ENCODE measurements around the gene JAM3. TPM values are rescaled to one million over a fixed set of nuclear protein-coding genes. Genes with fewer than 3 reads are reported as not detected.

Gene JAM3
- total RNA-seq, 1 experiment from 2014 or later, result 36.5 TPM

- H3K18ac ChIP-seq (ENCODE audit: insufficient read length, low read depth, low read length), result no peak overlapping the region
- no CpG with 5 or more reads among the region's 9 CpGs for WGBS (ENCODE audit: extremely low coverage, insufficient read length, low lambda C conversion rate)
- H4K20me1 ChIP-seq (ENCODE audit: control insufficient read depth, insufficient read depth, insufficient read length), result no peaks in the 10 kb centered on the region
- H2AFZ ChIP-seq (ENCODE audit: low read length), result no peak overlapping the region
- no peak overlapping the region for H3K56ac ChIP-seq (ENCODE audit: insufficient read length, low read depth, low read length)
- no peak overlapping the region for H3T11ph ChIP-seq (ENCODE audit: low read length)
- H2BK120ac ChIP-seq (ENCODE audit: low read depth, low read length, poor library complexity, severe bottlenecking), result no peak overlapping the region
- TF ChIP-seq, protein P1, sequence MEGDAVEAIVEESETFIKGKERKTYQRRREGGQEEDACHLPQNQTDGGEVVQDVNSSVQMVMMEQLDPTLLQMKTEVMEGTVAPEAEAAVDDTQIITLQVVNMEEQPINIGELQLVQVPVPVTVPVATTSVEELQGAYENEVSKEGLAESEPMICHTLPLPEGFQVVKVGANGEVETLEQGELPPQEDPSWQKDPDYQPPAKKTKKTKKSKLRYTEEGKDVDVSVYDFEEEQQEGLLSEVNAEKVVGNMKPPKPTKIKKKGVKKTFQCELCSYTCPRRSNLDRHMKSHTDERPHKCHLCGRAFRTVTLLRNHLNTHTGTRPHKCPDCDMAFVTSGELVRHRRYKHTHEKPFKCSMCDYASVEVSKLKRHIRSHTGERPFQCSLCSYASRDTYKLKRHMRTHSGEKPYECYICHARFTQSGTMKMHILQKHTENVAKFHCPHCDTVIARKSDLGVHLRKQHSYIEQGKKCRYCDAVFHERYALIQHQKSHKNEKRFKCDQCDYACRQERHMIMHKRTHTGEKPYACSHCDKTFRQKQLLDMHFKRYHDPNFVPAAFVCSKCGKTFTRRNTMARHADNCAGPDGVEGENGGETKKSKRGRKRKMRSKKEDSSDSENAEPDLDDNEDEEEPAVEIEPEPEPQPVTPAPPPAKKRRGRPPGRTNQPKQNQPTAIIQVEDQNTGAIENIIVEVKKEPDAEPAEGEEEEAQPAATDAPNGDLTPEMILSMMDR (conservative IDR thresholded peaks at IDR 0.05), result no peak
- H3K79me1 ChIP-seq (ENCODE audit: insufficient read depth, low read depth, low read length, poor library complexity, severe bottlenecking), result no peaks in the 10 kb centered on the region
- H3K23me2 ChIP-seq (ENCODE audit: insufficient read length, low read depth, low read length, poor library complexity, severe bottlenecking), result no peaks in the 10 kb centered on the region
- no peak for DNase-seq
- H4K91ac ChIP-seq (ENCODE audit: insufficient read length, low read depth, low read length), result no peak overlapping the region
- H2BK20ac ChIP-seq (ENCODE audit: low read depth, low read length, poor library complexity, severe bottlenecking), result no peak overlapping the region
- H4K5ac ChIP-seq (ENCODE audit: insufficient read length, low read depth, low read length), result no peak overlapping the region
- Mint-ChIP-seq H3K4me1 (no peaks in the 10 kb centered on the region), H3K9me3 (no peaks in the 10 kb centered on the region), H3K4me3 (no peak overlapping the region), H3K36me3 (ENCODE audit: insufficient read depth in 1 of 3, low read depth in 3 of 3) (peaks cover 75 to 92% (median 85%) of the 10 kb centered on the region in 3 experiments), H3K27me3 (ENCODE audit: low read depth) (no peaks in the 10 kb centered on the region; the same call in 1 of the 2 replicates), H3K27ac (no peak overlapping the region)
- no peaks in the 10 kb centered on the region for H3K79me2 ChIP-seq (ENCODE audit: insufficient read depth, low read length)
- H3K9ac ChIP-seq (ENCODE audit: extremely low read depth, insufficient read length, low read length), result no peak overlapping the region
- no peaks in the 10 kb centered on the region for H3K4me1 ChIP-seq (ENCODE audit: insufficient read depth, low read length)
- H3K9me3 ChIP-seq (ENCODE audit: control insufficient read depth, low read depth, low read length), result no peaks in the 10 kb centered on the region
- H2BK15ac ChIP-seq (ENCODE audit: low read depth, low read length), result no peak overlapping the region
- no peak overlapping the region for H2BK12ac ChIP-seq (ENCODE audit: insufficient read length, low read depth, low read length)
- no peak overlapping the region for H3K4me2 ChIP-seq (ENCODE audit: insufficient read depth, insufficient read length, low read length)
- no peaks in the 10 kb centered on the region for H3K27me3 ChIP-seq (ENCODE audit: insufficient read depth, low read length)
- H3K4ac ChIP-seq (ENCODE audit: low read depth, low read length), result no peak overlapping the region
- no peak overlapping the region for H3K23ac ChIP-seq (ENCODE audit: insufficient read length, low read depth, low read length)
- H4K8ac ChIP-seq (replicated peaks; ENCODE audit: insufficient read length, low read depth, low read length), result no peak overlapping the region
- no peak overlapping the region for H3K14ac ChIP-seq (ENCODE audit: insufficient read depth, low read length)
- H2BK5ac ChIP-seq (ENCODE audit: insufficient read length, low read length), result no peak overlapping the region
- H2AK5ac ChIP-seq (ENCODE audit: insufficient read length, low read length), result no peak overlapping the region
- H3K27ac ChIP-seq (ENCODE audit: insufficient read length, low read depth, low read length), result no peak overlapping the region
Measured at GRCh38 chr11:134152696-134153095, 83.8 kb downstream of the JAM3 start.

Measured in H9 (cell line).